Brain microvascular endothelial cell (primary cell): ENCODE results near the gene ATP5F1D.

Experiments
- DNase-seq: peaks from one replicate; pipeline ENCODE4 v3.0.0-alpha.2; 2020
- H3K27ac ChIP-seq: fragments of 250-450 bp; sonication (Bioruptor Pico); 2 replicates; pipeline ENCODE4 v1.5.1; 2020; ENCODE audit warnings: mild to moderate bottlenecking, moderate library complexity
- H3K27me3 ChIP-seq: fragments of 250-450 bp; sonication (Bioruptor Pico); replicated peaks from 2 replicates; pipeline ENCODE4 v1.5.1; 2020; ENCODE audit warnings: mild to moderate bottlenecking
- H3K36me3 ChIP-seq: fragments of 250-450 bp; sonication (Bioruptor Pico); replicated peaks from 2 replicates; pipeline ENCODE4 v1.5.1; 2020; ENCODE audit warnings: mild to moderate bottlenecking
- H3K4me3 ChIP-seq: 2 replicates; pipeline ENCODE4 v1.5.1; 2011; ENCODE audit warnings: low read depth, mild to moderate bottlenecking, control low read depth, low read length, moderate library complexity
- in situ Hi-C: cut with HindIII; loops from 2 replicates; pipeline ENCODE4 v1.10.0; 2017; ENCODE audit warnings: low sequenced_read_pairs, low pct_ligation_motif_present
- TF ChIP-seq, protein P1 (sequence below): IDR thresholded peaks from 2 replicates; pipeline ENCODE4 v1.5.1; 2011; ENCODE audit warnings: low read depth, mild to moderate bottlenecking, moderate library complexity, low read length, control low read depth, inconsistent platforms; ENCODE audit errors: missing control alignments

ATP5F1D gene

DNA sequence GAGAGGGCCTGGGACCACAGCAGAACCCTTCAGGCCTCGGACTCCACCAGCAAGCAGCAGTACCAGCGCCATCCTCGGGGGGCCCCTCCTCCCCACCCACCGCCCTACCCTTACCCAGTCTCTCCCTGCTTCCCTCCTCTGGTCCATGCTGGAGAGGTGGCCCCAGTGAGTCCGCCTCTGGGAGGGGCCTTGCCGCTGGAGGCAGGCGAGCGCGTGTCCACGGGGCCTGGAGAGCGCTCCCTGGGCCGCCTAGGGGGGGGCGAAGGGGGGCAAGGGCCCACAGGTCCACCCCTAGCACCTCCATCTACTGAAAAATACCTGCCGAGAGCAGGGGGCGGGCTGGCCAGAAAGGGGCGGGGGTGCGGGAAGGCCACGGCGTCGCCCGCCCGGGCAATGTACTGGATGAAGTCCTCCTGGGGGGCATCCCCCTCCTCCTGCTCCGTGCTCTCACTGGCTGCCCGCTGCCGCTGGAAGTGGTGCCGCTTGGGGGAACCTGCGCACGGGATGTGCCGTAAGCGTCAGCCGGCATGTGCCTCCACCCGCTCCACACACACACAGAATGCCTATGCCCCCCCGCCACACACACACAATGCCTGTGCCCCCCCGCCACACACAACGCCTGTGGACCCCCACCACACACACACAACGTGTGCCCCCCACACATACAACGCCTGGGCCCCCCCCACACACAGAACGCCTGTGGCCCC lies 10.6 kb upstream of the ATP5F1D start:
- in situ Hi-C loops = loop anchor here (25.0 kb wide), 1 partner anchor 119 kb away; the partner anchor contains the start of gene GPX4
- Histone ChIP-seq H3K27me3 (no peaks in the 10 kb centered on the region), H3K27ac (no peak overlapping the region), H3K36me3 (peaks cover 44% of the 10 kb centered on the region), H3K4me3 (no peak overlapping the region)
- TF ChIP-seq, protein P1, sequence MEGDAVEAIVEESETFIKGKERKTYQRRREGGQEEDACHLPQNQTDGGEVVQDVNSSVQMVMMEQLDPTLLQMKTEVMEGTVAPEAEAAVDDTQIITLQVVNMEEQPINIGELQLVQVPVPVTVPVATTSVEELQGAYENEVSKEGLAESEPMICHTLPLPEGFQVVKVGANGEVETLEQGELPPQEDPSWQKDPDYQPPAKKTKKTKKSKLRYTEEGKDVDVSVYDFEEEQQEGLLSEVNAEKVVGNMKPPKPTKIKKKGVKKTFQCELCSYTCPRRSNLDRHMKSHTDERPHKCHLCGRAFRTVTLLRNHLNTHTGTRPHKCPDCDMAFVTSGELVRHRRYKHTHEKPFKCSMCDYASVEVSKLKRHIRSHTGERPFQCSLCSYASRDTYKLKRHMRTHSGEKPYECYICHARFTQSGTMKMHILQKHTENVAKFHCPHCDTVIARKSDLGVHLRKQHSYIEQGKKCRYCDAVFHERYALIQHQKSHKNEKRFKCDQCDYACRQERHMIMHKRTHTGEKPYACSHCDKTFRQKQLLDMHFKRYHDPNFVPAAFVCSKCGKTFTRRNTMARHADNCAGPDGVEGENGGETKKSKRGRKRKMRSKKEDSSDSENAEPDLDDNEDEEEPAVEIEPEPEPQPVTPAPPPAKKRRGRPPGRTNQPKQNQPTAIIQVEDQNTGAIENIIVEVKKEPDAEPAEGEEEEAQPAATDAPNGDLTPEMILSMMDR = no peak
- DNase-seq = no peak

DNA sequence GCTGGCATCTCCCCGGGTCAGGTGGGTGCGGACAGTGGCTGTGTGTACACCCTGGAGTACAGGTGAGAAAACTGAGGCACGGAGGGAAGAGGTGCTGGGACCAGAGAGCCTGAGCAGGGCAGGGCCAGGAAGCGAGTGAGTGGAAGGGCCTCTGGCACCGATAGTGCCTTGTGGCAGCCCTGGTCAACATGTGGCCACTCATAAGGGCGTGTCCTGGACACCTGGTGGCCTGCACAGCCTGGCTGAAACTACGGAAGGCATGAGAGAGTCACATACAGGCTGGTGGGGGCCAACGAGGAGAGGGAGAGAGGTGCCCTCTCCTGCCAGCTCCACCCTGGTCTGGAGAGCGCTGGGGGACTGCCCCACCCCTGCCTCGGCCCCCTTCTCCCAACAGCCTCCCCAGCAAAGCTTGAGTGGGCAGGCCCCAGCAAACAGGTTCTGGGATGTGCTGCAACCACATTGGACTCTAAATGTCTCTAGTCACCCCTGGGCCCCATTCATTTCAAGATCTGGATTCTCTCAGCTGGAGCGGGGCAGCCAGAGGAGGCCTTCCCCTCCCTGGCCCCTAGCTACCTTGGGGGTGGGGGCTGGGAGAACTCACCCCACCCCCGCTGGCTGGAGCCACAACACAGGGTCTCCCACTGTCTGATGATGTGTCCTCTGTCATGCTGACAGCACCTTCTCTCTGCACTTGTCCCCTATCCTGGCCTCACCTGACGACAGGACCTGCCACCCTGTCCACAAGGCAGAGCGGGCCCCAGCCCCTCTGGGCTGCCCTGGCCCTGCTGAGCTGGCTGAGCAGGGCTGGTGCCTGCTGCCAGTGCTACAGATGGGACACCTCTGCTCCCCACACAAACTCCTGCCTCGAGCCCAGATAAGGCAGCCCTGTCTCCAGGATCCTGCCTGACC lies 9.6 kb upstream of the ATP5F1D start:
- no peak overlapping the region for H3K27ac ChIP-seq
- in situ Hi-C loops = loop anchor here (25.0 kb wide), 1 partner anchor 120 kb away; the partner anchor contains the start of gene GPX4
- H3K27me3 ChIP-seq = no peaks in the 10 kb centered on the region
- H3K36me3 ChIP-seq = peaks cover 40% of the 10 kb centered on the region
- no peak for DNase-seq
- no peak overlapping the region for H3K4me3 ChIP-seq
- TF ChIP-seq, protein P1 = no peak

DNA sequence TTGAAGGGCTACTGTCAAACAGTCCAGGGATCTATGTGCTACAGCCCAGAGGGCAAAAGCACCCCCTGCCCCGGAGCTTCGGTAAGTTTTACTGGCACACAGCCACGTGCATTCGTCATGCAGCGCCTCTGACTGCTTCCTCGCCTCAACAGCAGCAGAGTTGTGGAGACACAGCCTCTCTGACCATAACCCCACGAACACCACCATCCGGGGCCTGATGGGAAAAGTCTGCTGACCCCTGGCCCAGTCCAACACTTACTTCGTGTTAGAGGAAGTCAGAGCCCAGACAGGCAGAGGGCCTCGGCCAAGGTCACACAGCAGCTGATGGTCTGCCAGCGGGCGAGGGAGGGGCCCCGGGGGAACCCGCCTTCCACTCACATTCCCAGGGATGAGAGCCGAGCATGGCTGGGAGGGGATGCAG lies 8.9 kb upstream of the ATP5F1D start:
- peaks cover 33% of the 10 kb centered on the region for H3K36me3 ChIP-seq
- H3K4me3 ChIP-seq = no peak overlapping the region
- peak; percentile 55 for DNase-seq
- no peak overlapping the region for H3K27ac ChIP-seq
- TF ChIP-seq, protein P1 = no peak
- H3K27me3 ChIP-seq = no peaks in the 10 kb centered on the region
- in situ Hi-C loops = loop anchor here (25.0 kb wide), 1 partner anchor 120 kb away; the partner anchor contains the start of gene GPX4

DNA sequence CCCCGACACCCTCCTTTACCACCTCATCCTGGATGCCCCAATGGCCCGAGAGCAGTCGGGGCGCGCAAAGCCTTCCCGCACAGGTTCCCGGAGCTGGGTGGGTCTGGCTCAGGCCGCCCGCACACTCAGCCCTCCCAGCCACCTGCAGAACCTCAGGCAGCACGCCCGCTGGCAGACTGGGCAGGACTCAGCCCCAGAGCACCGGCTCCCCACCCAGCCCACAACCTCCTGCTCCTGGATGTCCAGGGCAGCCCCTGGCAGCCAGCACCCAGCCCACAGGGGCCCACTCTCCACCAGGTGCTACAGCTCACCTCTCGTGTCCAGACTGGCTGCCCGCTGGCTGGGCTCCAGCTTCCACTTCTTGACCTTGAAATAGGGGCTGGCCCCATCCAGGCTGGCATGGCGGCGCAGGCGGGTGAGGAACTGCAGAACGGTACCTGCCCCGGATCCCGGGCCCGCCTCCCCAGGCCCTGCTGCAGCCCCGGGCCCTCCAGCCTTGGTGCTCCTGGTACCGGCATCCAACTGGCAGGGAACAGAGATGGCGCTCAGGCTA lies 8.4 kb upstream of the ATP5F1D start:
- DNase-seq = no peak
- Histone ChIP-seq H3K36me3 (peaks cover 30% of the 10 kb centered on the region), H3K27me3 (no peaks in the 10 kb centered on the region), H3K4me3 (no peak overlapping the region), H3K27ac (no peak overlapping the region)
- TF ChIP-seq, protein P1 = no peak
- in situ Hi-C loops = loop anchor here (25.0 kb wide), 1 partner anchor 121 kb away; the partner anchor contains the start of gene GPX4

DNA sequence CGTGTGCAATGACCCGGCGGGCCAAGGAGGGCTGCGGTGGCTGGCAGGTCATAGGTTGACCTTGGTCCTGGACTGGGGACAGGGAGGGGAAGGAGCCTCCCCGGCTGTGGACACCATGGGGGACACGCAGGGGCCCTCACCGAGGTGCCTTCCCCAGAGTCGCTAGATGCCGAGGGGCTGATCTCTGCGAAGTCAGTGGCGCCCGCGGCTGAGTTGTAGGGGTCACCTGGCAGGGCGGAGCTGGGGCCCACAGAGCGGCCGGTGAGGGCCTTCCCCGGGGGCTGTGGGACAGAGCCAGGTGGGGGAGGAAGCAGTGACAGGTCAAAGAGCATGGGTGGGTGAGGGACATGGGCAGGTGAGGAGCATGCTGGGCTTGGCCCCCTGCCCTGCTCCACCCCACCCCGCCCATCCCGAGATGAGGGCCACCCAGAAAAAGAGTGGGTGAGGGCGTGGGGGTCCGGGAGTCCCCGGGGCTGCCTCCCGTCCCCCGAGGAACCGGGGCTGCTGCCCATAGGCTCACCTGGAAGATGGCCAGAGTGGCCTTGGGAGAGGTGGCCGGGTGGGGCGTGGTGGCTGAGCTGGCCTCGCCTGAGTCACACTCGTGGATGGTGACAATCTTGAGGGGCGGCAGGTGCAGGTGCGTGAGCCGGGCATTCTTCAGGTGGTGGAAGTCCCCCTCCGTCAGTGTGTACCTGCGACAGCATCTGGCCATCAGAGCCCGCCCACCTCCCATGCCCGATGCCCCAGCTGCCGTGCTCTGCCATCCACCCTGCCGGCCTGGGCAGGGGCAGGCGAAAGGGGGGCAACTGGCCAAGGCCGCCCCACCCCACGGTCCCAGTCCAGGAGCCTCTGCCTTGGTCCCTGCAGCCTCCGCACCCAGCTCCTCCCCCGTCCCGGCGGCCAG lies 7.2 kb upstream of the ATP5F1D start:
- no peak overlapping the region for H3K27ac ChIP-seq
- no peak for DNase-seq
- TF ChIP-seq, protein P1 = no peak
- in situ Hi-C loops = loop anchor here (25.0 kb wide), 1 partner anchor 122 kb away; the partner anchor contains the start of gene GPX4
- peaks cover 27% of the 10 kb centered on the region for H3K36me3 ChIP-seq
- no peaks in the 10 kb centered on the region for H3K27me3 ChIP-seq
- no peak overlapping the region for H3K4me3 ChIP-seq
